SK-N-SH (cell line): ENCODE data around the gene CDH23. TPM values are rescaled to one million over a fixed set of nuclear protein-coding genes. Genes with fewer than 3 reads are reported as not detected.

Experiments used
- CTCF ChIA-PET: fragments of 300-600, 350-600 bp; formaldehyde crosslinking; extraction: SDS; loops from one replicate; lab custom pipeline; 2021; lab: Yijun Ruan, JAX
- POLR2A ChIA-PET: fragments of 350-600 bp; sonication (Branson Sonifier 250); formaldehyde crosslinking; extraction: SDS; loops from one replicate; lab custom pipeline; 2020; ENCODE audit warnings: antibody characterized with exemption, inconsistent platforms; lab: Yijun Ruan, JAX
- DNase-seq: peaks from one replicate; pipeline ENCODE4 v3.0.0; 2012
- H2AFZ ChIP-seq: fragments of 200-600 bp; sonication (generic); 2 replicates; pipeline ENCODE4 v1.8.1; 2016; ENCODE audit warnings: antibody characterized with exemption, mild to moderate bottlenecking, low read depth
- H3F3A ChIP-seq: fragments of 200-600 bp; sonication (generic); replicated peaks from 2 replicates; pipeline ENCODE3; 2016; ENCODE audit warnings: antibody characterized with exemption, mild to moderate bottlenecking; ENCODE audit not compliant: insufficient read depth
- H3K27ac ChIP-seq, 2 experiments: fragments of 200-500 bp in 1 of 2; fragments of 200-600 bp in 1 of 2; sonication (Bioruptor generic) in 1 of 2; sonication (generic), shearing (Covaris generic) in 1 of 2; 2 replicates each; pipeline versions ENCODE4 v1.5.1 to v1.6.1; 2014 to 2016; ENCODE audit warnings: low read depth in 2 of 2, inconsistent platforms in 1 of 2, low read length in 1 of 2, mild to moderate bottlenecking in 1 of 2, mixed read lengths in 1 of 2
- H3K27me3 ChIP-seq: fragments of 200-600 bp; sonication (generic), shearing (Covaris generic); 2 replicates; pipeline ENCODE4 v1.6.1; 2016; ENCODE audit warnings: mixed run types; ENCODE audit not compliant: insufficient read depth
- H3K36me3 ChIP-seq, 2 experiments: fragments of 200-500 bp in 1 of 2; fragments of 200-600 bp in 1 of 2; sonication (Bioruptor generic) in 1 of 2; sonication (generic) in 1 of 2; replicated peaks in 1 of 2; 2 replicates each; pipeline versions ENCODE3 to v1.5.1; 2014 to 2016; ENCODE audit warnings: low read length in 1 of 2, mild to moderate bottlenecking in 1 of 2; ENCODE audit not compliant: insufficient read depth in 2 of 2, control insufficient read depth in 1 of 2
- H3K4me1 ChIP-seq, 2 experiments: fragments of 200-500 bp in 1 of 2; fragments of 200-600 bp in 1 of 2; sonication (Bioruptor generic) in 1 of 2; sonication (generic), shearing (Covaris generic) in 1 of 2; 2 replicates each; pipeline versions ENCODE4 v1.5.1 to v1.6.1; 2014 to 2016; ENCODE audit warnings: low read depth in 1 of 2, low read length in 1 of 2, mixed run types in 1 of 2; ENCODE audit not compliant: insufficient read depth in 2 of 2, control insufficient read depth in 1 of 2
- H3K4me2 ChIP-seq: fragments of 200-600 bp; sonication (generic), shearing (Covaris generic); 2 replicates; pipeline ENCODE4 v1.6.1; 2017; ENCODE audit warnings: mixed run types
- H3K4me3 ChIP-seq, 2 experiments: fragments of 200-500 bp in 1 of 2; fragments of 200-600 bp in 1 of 2; sonication (Bioruptor generic) in 1 of 2; sonication (generic), shearing (Covaris generic) in 1 of 2; 2 replicates each; pipeline versions ENCODE4 v1.5.1 to v1.8.1; 2014 to 2016; ENCODE audit warnings: low read depth in 2 of 2, inconsistent platforms in 1 of 2, low read length in 1 of 2, mild to moderate bottlenecking in 1 of 2, mixed read lengths in 1 of 2, moderate library complexity in 1 of 2
- H3K79me2 ChIP-seq: fragments of 200-600 bp; sonication (generic); 2 replicates; pipeline ENCODE4 v1.8.1; 2017; ENCODE audit warnings: mild to moderate bottlenecking; ENCODE audit not compliant: insufficient read depth
- H3K9ac ChIP-seq: fragments of 200-600 bp; sonication (generic); 2 replicates; pipeline ENCODE4 v1.6.1; 2017; ENCODE audit warnings: mixed run types
- H3K9me2 ChIP-seq: fragments of 200-600 bp; sonication (generic); 2 replicates; pipeline ENCODE4 v1.6.1; 2017; ENCODE audit warnings: mixed run types
- H3K9me3 ChIP-seq: fragments of 200-600 bp; sonication (generic); 2 replicates; pipeline ENCODE4 v1.6.1; 2017; ENCODE audit warnings: mixed run types, mild to moderate bottlenecking, moderate library complexity
- H4K20me1 ChIP-seq: fragments of 200-600 bp; sonication (generic); 2 replicates; pipeline ENCODE4 v1.6.1; 2017; ENCODE audit warnings: mild to moderate bottlenecking, mixed run types; ENCODE audit not compliant: insufficient read depth
- CTCF ChIP-seq: fragments of 200-600 bp; sonication (generic); IDR thresholded peaks from 2 replicates; pipeline ENCODE4 v1.6.1; 2017; ENCODE audit warnings: antibody characterized with exemption, mild to moderate bottlenecking, moderate library complexity
- EP300 ChIP-seq, 2 experiments: IDR thresholded peaks; 2 replicates each; pipeline versions ENCODE4 v1.4.0 to v1.6.1; 2012; ENCODE audit warnings: borderline replicate concordance in 1 of 2, low read depth in 1 of 2, low read length in 1 of 2
- FOXJ3 ChIP-seq: sonication (generic); formaldehyde crosslinking; IDR thresholded peaks from 2 replicates; pipeline ENCODE4 v1.5.1; 2020; ENCODE audit warnings: mild to moderate bottlenecking, missing genetic modification reagents
- FOXM1 ChIP-seq: IDR thresholded peaks from 2 replicates; pipeline ENCODE4 v1.4.0; 2012; ENCODE audit warnings: low read depth, mild to moderate bottlenecking
- MEF2A ChIP-seq: IDR thresholded peaks from 2 replicates; pipeline ENCODE4 v1.4.0; 2012; ENCODE audit warnings: low read depth, borderline replicate concordance
- MXI1 ChIP-seq: IDR thresholded peaks from 2 replicates; pipeline ENCODE4 v1.6.1; 2012; ENCODE audit warnings: mild to moderate bottlenecking, low read depth, low read length, improper control_type of control experiment
- NFIC ChIP-seq: IDR thresholded peaks from 2 replicates; pipeline ENCODE4 v1.4.0; 2012; ENCODE audit warnings: borderline replicate concordance
- POLR2AphosphoS5 ChIP-seq: IDR thresholded peaks from 2 replicates; pipeline ENCODE4 v1.6.1; 2012; ENCODE audit warnings: low read depth, low read length
- REST ChIP-seq: IDR thresholded peaks from 2 replicates; pipeline ENCODE4 v1.6.1; 2012; ENCODE audit warnings: mild to moderate bottlenecking, low read depth, low read length, moderate library complexity
- RFX5 ChIP-seq: IDR thresholded peaks from 2 replicates; pipeline ENCODE4 v1.6.1; 2012; ENCODE audit warnings: mild to moderate bottlenecking, improper control_type of control experiment, low read length
- RXRA ChIP-seq: IDR thresholded peaks from 2 replicates; pipeline ENCODE4 v1.4.0; 2012; ENCODE audit warnings: low read depth, mild to moderate bottlenecking, borderline replicate concordance
- SIN3A ChIP-seq: IDR thresholded peaks from 2 replicates; pipeline ENCODE4 v1.6.1; 2012; ENCODE audit warnings: low read depth, mild to moderate bottlenecking, low read length, moderate library complexity, borderline replicate concordance
- SMC3 ChIP-seq: IDR thresholded peaks from 2 replicates; pipeline ENCODE4 v1.6.1; 2012; ENCODE audit warnings: low read depth, low read length, improper control_type of control experiment
- TAF1 ChIP-seq: IDR thresholded peaks from 2 replicates; pipeline ENCODE4 v1.6.1; 2012; ENCODE audit warnings: low read depth, mild to moderate bottlenecking, low read length, moderate library complexity, borderline replicate concordance
- TEAD4 ChIP-seq: IDR thresholded peaks from 2 replicates; pipeline ENCODE4 v1.4.0; 2012; ENCODE audit warnings: mild to moderate bottlenecking, borderline replicate concordance; ENCODE audit not compliant: insufficient read depth
- YY1 ChIP-seq: IDR thresholded peaks from 2 replicates; pipeline ENCODE4 v1.4.0; 2012; ENCODE audit warnings: low read depth, mild to moderate bottlenecking
- ZBTB33 ChIP-seq: IDR thresholded peaks from 2 replicates; pipeline ENCODE4 v1.4.0; 2012; ENCODE audit warnings: low read depth, borderline replicate concordance
- WGBS: methylation state at CpG from one replicate; pipeline ENCODE4 v1.1.6; 2017; ENCODE audit warnings: low lambda C conversion rate; 5-methylcytosine and 5-hydroxymethylcytosine counted together
- polyA plus RNA-seq, 3 experiments: library from polyadenylated mRNA; depleted of rRNA; stranded (reverse); fragments of >200 nt; gene quantifications; 2 replicates each; pipeline ENCODE4 v1.2.3, GENCODE V29; 2012

The CDH23 gene
- polyA plus RNA-seq, 1 of the 3 experiments (the other 2 are of a cell fraction), result 0.03 TPM

- no peaks in the 10 kb centered on the region for H3F3A ChIP-seq
- H4K20me1 ChIP-seq, result no peaks in the 10 kb centered on the region
- no peak overlapping the region for H3K4me3 ChIP-seq
- no peak overlapping the region for H3K9ac ChIP-seq
- peaks cover 17% of the 10 kb centered on the region for H3K27me3 ChIP-seq
- no peaks in the 10 kb centered on the region for H3K36me3 ChIP-seq
- no peak overlapping the region for H3K27ac ChIP-seq
- H3K9me2 ChIP-seq, result no peaks in the 10 kb centered on the region
- no peak overlapping the region for H2AFZ ChIP-seq
- CTCF ChIA-PET, result interaction anchor here (1.0 to 1.6 kb wide), 3 partner anchors 11 to 762 kb away, joined by 3 to 7 read pairs (median 4); no protein-coding TSS in a partner anchor
- TF ChIP-seq EP300 (IDR thresholded peaks at IDR 0.05; ENCODE audit: borderline replicate concordance in 1 of 2, low read depth in 1 of 2, low read length in 1 of 2), result no peak
- no peak for TF ChIP-seq CTCF
- TF ChIP-seq YY1, result no peak
- TF ChIP-seq POLR2AphosphoS5, result no peak
- TF ChIP-seq SMC3, result no peak
- no peak for TF ChIP-seq FOXM1
- TF ChIP-seq RFX5, result no peak
- no peak for TF ChIP-seq SIN3A
- no peak for TF ChIP-seq NFIC
- TF ChIP-seq ZBTB33, result no peak
- no peak for TF ChIP-seq MXI1
- TF ChIP-seq TAF1, result no peak
- no peaks in the 10 kb centered on the region for H3K79me2 ChIP-seq
- no peaks in the 10 kb centered on the region for H3K9me3 ChIP-seq
- POLR2A ChIA-PET, result no interaction called here
- no peaks in the 10 kb centered on the region for H3K4me1 ChIP-seq
- WGBS, result 57% methylated on average over 4 of the region's 9 CpGs
- no peak overlapping the region for H3K4me2 ChIP-seq
- no peak for DNase-seq
Measured at GRCh38 chr10:71665456-71665855, 268.7 kb downstream of the CDH23 start.

DNA sequence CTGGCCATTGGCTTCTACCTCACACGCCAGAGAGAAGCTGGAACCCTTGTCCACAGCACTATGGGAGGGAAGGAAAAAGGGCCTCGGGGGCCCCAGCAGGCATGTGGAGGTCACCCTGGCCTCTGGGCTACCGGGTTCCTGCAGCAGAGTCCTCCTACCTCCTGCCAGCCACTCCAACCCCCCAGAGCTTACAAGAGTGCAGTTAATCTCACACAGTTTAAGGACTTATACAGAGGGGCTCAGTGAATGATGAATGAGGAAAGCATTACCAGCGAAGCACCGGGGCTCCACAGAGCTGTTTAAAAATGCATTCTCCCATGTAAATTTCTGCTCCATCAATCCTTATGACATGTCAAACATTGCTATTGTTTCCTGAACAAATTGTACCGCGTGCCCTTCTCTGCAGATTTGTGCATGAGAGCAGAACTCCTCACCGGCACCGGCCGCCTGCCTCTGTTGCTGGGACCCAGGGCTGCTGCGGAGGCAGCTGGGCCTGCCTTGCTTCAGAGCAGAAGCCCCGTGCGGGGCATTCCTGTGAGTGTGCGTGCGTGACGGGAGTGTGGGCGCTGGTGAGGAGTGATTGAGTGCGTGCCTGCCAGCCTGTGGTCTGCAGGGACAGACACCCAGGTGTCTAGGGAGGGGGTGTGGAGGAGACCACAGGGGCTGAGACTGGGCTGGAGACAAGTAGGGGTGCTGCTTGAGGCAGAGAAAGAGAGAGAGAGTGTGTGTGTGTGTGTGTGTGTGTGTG lies 270.1 kb downstream of the CDH23 start:
- H3K27me3 ChIP-seq, result peaks cover 17% of the 10 kb centered on the region
- no peak for DNase-seq
- H3K4me1 ChIP-seq, result no peaks in the 10 kb centered on the region
- no peaks in the 10 kb centered on the region for H3K79me2 ChIP-seq
- H3K9me2 ChIP-seq, result no peaks in the 10 kb centered on the region
- no peaks in the 10 kb centered on the region for H3F3A ChIP-seq
- H3K4me3 ChIP-seq, result no peak overlapping the region
- 64% methylated on average over 18 of the region's 18 CpGs for WGBS
- POLR2A ChIA-PET, result no interaction called here
- no peaks in the 10 kb centered on the region for H3K9me3 ChIP-seq
- no peaks in the 10 kb centered on the region for H4K20me1 ChIP-seq
- no peak overlapping the region for H2AFZ ChIP-seq
- no peak overlapping the region for H3K4me2 ChIP-seq
- CTCF ChIA-PET, result interaction anchor here (0.6 to 1.6 kb wide), 5 partner anchors 19 to 407 kb away, joined by 3 to 5 read pairs (median 3); no protein-coding TSS in a partner anchor
- no peak overlapping the region for H3K27ac ChIP-seq
- no peaks in the 10 kb centered on the region for H3K36me3 ChIP-seq
- H3K9ac ChIP-seq, result no peak overlapping the region
- no peak for TF ChIP-seq MEF2A
- no peak for TF ChIP-seq TAF1
- TF ChIP-seq REST, result no peak
- no peak for TF ChIP-seq RXRA
- no peak for TF ChIP-seq FOXJ3 (CRISPR knock-in tag)
- TF ChIP-seq TEAD4, result no peak
- no peak for TF ChIP-seq YY1
